Left renal pelvis (tissue), 4 donors: Measurements from ENCODE around the gene TCAP. TPM values are rescaled to one million over a fixed set of nuclear protein-coding genes. Genes with fewer than 3 reads are reported as not detected.

ENCODE experiments used
- DNase-seq, 4 donors: peaks; one replicate each; pipeline ENCODE4 v3.0.0-alpha.2; 2013; ENCODE audit warnings: low read depth in 4 of 4, low spot score in 3 of 4
- polyA plus RNA-seq, 4 donors: library from polyadenylated mRNA; unstranded; fragments of 120-200 nt; gene quantifications; one replicate each; pipeline ENCODE4 v1.2.1, GENCODE V29; 2013; ENCODE audit not compliant: insufficient read length in 4 of 4

TCAP gene, protein sequence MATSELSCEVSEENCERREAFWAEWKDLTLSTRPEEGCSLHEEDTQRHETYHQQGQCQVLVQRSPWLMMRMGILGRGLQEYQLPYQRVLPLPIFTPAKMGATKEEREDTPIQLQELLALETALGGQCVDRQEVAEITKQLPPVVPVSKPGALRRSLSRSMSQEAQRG
- 1 to 10 TPM in 3 of 4 donors, under 1 TPM in 1; 0.96 to 2.9 (median 1.8) TPM for polyA plus RNA-seq

DNA sequence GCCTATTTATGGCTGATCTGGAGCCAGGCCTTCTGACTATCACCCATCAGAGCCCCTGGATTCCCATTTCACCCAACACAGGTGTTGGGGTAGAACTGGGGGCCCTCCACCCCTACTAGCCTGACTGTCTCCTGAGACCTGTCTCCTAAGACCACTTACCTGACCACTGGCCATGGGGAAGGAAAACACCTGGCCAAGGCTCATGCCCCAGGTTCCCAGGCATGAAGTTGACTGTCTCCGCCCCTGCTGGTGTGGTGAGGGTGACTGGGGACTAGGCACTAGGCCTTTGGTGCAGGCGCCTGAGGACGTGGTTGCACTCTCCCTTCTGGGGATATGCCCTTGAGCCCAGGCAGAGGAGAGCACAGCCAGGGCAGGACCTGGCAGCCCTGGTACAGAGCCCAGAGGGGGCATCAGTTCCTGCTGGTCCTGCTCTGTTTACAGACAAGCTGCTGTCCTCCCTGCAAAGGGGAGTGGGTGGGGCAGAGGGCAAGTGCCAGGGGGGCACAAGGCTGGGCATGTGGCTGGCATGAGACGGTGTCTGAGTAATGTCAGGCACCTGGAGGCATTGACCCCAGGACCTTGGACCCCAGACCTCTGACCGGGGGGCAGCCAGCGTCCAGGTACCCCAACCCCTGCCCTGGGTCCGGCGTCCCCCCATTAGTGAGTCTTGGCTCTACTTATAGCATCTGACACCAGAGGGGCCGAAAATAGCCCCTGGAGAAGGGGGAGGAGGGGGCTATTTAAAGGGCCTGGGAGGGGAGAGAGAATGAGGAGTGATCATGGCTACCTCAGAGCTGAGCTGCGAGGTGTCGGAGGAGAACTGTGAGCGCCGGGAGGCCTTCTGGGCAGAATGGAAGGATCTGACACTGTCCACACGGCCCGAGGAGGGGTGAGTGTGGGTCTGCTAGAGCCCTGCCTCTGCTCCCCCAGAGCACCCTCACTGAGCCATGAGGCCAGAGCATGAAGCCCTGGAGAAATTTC, at the start of gene TCAP:
Gene TCAP, plus strand, starts transcription at position 769 of the 981 bp plus-strand sequence. Its CDS starts 11 bp downstream, at position 780.
- no peak for DNase-seq

DNA sequence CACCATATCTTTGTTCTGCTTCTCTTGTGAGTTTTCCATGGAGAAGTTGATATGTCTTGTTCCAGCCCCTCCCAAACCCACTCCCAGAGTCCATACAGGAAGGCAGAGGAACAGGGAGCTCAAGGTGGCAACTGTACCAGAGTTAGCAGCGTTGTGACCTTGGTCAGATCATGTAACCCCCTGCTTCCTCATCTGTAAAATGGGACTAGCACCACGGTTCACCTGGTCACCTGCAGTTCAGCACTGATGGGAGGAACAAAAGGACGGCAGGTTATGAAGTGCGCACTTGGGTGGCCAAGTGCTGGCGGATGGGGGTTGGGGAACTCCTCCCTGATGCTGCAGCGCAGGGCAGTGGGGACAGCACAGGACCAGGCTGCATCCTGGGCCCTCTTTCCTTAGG, 49.7 kb upstream of the TCAP start:
- DNase-seq, result no peak

DNA sequence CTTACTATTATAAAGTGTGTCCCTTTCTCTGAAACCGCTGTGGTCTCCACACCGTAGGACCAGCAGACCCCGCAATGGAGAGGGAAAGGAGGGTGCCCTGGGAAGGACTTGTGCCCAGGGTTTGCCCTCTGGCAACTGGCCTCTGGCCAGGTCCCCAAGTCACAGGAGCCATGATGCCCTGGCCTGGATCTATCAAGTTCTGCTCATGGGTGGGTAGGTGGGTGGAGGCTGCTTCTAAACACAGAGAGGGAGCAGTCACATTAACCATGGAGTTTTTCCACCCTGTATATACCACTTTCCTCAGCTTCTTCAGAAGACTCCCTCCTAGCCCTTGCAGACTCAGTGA, 48.1 kb upstream of the TCAP start:
- no peak for DNase-seq

DNA sequence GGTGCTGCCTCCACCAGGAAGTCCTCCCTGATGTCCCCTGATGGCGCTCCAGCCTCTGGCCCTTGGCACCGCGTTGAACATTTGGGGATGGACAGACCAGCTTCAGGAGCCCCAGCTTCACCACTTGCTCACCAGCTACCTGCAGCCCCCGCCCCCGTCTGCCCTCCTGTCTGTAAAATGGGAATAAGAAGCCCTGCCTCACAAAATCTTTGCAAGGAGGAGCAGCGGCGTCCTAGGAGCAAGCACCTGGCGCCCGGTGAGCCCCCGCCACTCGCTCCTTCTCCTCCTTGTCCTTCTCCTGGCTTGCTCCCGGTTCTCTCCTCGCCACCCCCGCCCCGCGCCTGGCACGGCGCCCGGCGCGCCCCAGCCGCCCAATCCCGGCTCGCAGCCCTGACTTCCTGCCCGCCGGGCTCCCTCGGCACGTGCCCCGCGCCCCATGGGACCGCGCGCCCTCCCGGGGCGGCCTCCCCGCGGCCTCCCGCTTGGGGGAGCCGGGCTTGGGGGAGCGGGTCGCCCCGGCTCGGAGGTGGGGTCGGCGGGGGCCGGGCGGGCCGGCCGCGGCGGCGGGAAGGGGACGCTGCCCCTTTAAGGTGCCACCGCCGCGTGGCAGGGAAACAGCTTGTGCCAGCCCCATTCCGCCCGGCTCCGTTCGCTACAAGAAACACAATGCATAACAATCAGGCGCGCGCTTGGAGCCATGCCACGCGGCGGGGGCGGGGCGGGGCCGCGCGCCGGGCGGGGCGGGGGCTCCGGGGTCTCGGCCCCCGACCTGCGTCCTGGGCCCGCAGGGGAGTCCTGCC, 47.5 kb upstream of the TCAP start:
- no peak for DNase-seq

DNA sequence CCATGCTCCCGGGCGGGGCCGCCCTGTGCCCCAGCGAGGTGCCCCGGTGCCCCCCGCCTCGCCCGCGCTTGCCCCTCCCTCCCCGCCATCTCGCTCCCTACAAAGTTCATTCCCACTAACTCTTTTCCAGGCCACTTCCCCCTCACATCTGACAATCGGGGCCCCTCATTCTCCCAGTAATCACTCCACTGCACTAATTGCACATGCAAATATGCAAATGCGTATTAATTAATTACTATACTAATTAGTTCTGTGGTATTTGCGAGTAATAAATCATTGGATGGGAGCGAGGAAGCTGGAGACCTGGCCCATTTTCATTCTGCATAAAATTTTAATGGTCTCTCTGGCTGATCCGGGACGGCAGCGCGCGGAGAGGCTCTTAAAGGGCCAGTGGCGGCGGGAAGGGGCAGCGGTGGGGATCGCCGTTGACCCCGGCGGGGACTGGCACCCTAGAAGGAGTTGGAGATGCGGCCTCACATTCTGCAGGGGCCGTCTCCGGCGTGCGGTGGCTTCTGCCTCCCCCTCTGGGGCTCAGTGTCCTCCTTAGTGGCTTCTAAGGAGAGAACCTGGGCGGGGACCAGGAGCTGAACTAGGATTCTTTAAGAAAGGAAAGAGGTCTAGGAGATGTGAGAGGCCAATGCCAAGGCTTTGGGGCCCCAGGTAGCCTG, 46.8 kb upstream of the TCAP start:
- DNase-seq, result no peak

DNA sequence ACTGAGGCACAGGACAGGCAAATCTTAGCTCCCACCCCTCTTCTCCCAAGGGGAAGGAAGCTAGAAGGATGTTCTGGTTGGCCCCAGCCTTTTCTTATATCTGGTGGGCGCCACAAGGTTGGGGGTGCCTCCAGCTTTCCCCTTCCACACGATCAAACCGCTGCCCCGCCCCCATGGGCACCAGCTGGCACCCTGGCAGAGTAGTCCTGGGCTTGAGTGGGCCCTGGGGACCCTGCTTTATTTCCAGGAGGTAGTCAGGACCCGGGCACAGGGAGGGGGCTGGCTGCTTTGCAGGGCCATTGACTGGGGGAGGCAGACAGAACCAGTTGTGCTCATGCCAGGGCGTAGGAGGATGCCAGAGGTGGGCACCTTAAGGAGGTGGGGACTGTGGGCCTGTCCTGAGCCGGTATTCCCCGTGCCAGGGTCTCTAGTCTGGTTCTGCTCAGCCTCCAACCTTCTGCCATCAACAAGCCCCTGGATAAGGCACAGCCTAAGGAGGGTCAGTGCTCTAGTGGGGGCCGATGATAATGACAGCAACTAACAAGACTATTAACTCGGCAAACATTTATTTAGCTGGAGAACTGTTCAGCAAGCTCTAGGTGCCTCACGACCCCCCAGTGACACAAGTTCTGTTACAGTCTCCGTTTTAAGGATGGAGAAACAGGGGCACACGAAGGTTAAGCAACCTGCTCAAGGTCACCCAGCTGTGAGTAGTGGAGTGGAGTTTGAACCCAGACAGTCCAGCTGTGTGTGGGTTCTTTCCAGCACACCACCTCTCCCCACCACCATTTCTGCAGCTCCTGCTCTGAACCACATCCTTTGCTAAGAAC, 46.0 kb upstream of the TCAP start:
- DNase-seq, result no peak

DNA sequence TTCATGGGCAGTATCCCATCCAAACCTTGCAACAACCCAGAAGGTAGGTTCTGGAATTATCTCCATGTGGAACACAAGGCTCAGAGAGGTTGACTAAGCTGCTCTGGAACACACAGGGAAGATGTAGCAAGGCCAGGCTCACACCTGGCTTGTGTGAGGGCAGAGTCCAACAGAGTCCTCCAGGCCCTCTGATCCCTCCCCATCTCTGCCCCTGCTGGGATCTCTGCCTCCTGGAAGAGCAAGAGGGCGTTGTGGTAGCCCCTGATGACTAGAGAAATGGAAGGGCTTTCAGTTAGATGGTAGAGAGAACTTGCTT, 45.4 kb upstream of the TCAP start:
- no peak for DNase-seq

DNA sequence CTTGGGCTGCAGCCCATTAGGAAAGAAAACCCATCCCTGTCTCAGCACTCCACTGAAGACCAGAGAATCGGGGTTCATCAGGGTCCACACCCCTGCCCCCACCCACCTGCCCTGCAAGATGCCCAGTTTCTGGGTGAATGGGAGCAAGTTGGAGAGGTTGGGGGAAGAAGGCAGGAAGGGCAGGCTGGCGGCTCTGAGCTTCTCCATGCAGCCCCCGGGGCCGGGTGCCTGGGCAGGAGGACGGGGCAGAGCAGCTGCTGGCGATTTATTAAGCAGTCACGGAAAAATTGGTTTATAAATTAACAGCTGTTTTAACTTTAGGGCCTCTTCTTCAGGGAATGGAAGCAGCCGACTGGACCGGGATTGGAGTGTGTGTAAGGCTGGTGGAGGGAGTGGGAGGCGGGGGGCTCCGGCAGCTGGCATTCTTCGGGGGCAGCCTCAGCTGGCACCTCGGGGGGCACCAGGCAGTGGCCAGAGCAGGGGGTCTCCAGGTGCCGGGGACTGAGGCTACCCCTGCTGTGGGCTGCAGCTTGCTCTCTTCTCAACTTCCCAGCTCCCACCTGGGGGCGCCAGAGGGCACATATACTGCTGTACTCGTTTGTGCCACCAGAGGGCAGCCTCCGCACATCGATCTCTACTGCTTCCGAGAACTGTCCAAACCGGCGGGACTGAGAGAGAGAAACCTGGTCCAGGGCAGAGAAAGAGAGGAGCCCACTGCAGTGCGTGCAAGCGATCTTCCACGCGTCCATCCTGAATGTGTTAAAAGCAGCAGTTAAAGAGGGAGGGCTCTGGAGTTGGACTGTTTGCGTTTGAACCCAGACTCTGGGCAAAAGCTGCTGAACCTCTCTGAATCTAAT, 43.4 kb upstream of the TCAP start:
- DNase-seq, result peak in 3 of 4 donors; percentile 56 to 77 (median 64)

DNA sequence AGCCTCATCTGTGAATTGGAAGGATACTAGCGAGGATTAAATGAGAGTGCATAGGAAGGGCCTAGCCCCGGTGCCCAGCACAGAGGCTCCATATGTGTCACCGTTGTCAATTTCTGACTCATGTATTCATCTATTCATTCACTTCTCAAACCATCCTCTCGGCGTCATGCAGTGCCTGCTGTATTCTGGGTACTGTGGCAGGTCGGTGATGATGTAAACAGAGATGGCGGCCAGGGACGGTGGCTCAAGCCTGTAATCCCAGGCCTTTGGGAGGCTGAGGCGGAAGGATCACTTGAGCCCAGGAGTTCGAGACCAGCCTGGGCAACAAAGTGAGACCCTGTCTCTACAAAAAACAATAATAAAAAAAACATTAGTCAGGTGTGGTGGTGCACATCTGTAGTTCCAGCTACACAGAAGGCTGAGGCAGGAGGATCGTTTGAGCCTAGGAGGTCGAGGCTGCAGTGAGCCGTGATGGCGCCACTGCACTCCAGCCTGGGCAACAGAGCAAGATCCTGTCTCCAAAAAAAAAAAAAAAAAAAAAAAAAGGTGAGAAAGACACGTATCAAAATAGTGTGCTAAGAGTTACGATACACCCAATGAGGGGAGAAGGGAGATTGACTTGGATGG, 42.7 kb upstream of the TCAP start:
- DNase-seq, result no peak

DNA sequence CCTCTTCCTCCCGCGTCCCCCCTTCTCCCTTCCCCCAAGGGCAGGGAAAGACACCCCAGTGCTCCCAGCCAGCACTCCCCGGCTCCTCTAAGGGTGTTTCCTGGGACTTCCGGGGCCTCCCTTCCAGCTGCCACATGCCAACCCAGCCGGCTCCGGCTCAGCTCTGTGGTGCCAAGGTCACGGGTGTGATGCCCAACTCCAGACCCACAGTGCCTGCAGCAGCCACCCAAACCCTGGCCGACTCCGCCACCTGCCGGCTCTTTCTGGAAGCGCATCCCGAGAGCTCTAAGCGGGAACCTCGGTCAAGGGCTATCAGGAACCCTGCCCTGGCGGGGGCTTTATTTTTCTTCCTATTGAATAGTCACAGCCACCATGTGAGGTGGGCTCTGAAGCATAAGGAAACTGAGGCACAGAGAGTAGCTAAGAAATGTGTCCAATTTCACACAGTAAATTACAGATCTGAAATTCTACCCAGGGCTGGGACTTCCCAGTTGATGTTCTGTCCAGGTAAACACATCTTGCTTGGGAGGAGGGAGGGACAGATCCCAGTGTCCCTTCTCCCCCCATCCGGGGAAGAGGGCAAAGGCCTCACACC, 41.7 kb upstream of the TCAP start:
- no peak for DNase-seq

DNA sequence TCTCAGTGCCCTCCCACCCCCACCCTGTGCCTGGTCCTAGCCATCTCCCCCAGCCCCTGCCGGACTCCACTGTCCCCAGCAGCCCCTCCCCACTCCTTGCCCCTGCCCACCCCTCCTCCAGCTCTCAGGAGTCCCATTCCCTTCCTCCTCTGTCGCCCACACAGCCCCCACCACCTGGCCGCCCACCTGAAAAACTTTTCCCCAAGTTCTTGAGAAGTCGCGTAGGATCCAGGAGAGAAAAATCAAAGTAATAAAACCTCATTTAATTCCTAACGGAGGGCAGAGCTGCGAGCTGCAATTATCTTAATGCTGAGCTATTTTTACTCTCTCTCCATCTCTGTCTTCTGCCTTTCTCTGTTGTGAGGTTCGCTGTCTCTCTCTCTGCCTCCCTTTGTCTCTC, 40.8 kb upstream of the TCAP start:
- no peak for DNase-seq

DNA sequence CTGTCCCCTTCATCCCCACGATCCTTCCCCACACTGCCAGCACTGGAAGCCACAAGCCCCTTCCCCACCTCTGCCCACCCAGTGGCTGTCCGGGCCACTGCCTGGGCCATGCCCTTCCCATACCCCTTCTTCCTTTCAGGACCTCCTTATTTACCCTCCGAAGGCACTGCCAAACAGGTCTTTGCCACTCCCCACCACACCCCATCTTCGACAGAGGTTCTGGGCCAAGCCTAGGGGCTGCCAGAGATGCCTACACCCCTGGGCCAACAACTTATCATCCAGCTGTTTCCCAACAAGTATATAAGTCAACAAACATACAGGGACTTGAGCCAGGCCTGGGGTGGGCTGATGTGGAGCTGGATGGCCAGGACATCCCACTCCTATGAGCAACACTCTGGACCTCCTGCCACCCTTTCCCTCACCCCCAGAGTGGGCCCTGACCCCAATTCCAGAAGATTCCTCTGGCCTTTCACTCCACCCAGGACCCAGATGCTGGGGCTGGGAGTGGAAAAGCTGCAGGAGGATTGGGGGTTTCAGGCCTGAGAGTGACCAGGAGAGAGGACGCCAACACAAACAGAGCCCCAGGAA, 39.9 kb upstream of the TCAP start:
- no peak for DNase-seq

DNA sequence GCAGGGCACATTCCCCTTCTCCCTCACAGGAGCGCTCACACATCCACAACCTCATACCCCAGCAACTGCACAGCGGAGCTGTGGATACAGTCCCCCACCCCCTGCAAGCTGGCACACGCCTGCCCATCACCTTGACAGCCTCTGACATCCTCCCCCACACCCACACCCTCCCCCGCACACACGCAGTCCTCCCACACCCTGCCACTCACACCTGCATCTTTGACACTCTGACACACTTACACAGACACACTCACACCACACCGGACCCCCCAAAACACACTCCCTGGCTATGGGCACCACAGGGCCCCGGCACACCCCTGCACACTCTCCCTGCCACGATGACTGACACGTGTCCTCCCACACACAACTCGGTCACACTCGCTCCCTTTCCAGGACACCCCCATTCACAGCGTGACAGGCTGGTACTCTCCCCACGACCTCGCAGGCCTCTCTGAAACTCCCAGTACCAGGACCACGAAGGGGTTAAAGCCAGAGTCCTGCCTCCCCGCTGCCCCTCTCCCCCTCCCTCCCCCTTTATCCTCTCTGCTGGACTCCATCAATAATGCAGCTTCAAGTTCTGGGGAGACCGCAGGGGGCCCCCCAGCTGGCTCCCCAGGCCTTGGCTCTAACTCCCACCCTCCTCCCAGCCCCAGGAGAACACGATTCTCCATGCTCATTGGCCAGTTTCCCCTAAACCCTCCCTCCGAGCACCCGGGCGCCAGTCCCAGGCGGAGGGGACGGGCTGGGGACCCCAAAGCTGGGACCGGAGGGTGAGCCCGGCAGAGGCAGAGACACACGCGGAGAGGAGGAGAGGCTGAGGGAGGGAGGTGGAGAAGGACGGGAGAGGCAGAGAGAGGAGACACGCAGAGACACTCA, 38.7 kb upstream of the TCAP start, which contains the start of gene PPP1R1B:
Gene PPP1R1B, plus strand, starts transcription at position 782 of the 876 bp plus-strand sequence. CDS start 441 bp downstream, outside the sequence.
- DNase-seq, result no peak

DNA sequence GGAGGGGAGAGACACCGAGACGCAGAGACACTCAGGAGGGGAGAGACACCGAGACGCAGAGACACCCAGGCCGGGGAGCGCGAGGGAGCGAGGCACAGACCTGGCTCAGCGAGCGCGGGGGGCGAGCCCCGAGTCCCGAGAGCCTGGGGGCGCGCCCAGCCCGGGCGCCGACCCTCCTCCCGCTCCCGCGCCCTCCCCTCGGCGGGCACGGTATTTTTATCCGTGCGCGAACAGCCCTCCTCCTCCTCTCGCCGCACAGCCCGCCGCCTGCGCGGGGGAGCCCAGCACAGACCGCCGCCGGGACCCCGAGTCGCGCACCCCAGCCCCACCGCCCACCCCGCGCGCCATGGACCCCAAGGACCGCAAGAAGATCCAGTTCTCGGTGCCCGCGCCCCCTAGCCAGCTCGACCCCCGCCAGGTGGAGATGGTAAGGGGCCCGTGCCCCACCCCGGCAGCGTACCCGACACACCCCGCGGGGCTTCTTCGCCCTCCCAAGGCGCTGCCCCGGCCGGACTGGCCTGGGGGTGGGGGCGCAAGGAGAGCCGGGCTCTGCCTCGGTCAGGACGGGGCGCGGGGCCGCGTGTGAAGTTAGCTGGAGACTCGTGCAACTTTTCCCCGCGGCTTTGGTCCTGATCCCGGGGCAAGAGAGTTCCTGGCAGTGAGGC, 38.0 kb upstream of the TCAP start:
- no peak for DNase-seq

DNA sequence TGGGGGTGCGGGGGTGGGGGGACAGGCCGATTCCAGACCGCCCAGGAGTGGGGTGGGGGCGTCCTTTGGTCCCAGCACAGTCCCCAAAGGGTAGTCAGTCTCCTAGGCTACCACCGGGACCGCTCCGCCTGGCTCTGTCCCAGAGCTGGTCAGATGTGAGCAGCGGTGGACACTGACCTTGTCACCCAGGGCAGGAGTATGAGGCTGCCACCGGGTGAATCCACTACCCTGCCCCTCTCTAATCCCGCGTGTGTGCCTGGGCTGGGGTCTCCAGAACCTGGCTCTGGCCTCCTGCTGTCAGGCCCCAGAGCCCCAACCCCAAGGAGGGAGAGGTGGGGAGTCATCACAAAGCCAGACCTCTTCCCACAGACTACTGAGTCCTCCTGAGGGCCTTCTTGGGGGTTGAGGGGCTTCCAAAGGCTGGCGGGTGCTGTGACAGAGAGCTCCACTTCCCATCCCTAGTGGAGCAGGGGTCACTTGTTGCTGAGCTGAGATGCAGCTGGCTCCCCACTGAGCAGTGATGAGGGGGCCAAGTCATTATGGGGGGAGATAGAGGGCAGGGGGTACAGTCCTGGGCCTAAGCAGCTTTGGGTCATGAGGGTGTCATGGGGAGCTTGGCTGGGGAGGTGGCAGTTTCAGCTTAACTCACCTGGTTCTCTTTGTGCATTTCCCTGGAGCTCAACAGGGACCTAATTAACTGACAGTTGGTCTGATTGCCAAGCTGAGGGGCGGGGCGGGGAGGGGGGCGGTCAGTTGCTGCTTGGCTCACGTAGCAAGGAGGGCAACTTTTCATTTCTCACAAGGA, 37.2 kb upstream of the TCAP start:
- no peak for DNase-seq
